Prostate gland (tissue), 1 donor: ENCODE data around the gene E2F6.

Source experiments
- POLR2A ChIP-seq: fragments of 450-650 bp; IDR thresholded peaks from one replicate; pipeline ENCODE4 v1.6.1; 2016; ENCODE audit warnings: antibody characterized with exemption, mild to moderate bottlenecking
- POLR2AphosphoS5 ChIP-seq: sonication (generic); formaldehyde crosslinking; IDR thresholded peaks from one replicate; pipeline ENCODE4 v1.6.1; 2017; ENCODE audit warnings: antibody characterized with exemption

DNA sequence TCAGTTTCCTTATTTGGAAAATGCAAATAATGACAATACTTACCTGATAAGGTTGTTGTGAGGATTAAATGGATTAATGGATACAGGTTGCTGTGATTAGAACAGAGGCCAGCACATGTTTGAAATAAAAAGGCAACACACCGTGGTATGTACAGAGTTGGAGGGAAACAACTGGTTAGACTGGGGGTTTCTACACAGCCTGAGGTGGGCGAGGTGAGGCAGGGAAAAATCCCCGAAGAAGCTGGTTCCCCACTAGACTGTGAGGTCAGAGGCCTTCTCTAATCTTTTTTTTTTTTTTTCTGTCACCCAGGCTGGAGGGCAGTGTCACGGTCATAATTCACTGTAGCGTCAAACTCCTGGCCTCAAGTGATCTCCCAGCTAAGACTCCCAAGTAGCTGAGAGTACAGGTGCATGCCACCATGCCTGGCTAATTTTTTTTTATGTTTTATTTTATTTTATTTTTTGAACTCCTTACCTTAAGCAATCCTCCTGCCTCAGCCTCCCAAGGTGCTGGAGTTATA is 1.2 kb upstream of the E2F6 start:
- TF ChIP-seq POLR2A = no peak
- no peak for TF ChIP-seq POLR2AphosphoS5
